ENCODE data around the gene KRTAP29-1.

The KRTAP29-1 gene

DNA sequence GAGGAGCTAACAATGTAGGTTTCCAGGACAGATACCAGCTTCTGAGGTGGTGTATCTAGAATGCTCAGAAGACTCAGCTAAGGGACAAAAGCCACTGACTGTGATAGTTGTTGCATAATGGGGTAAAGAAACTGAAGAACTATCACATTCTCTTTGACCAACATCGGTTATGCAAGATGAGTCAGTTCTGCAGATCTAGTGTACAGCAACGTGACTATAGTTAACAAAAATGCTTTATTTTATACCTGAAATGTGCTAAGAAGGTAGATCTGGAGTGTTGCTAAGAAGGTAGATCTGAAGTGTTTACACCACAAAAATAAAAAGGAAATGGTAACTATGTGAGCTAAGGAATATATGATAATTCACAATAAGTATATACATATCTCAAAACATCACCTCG is 34.9 kb downstream of the KRTAP29-1 start:
- no peaks in the 10 kb centered on the region for H3K9me3 ChIP-seq (ENCODE audit: insufficient read depth, low read length, severe bottlenecking)
- H3K27me3 ChIP-seq (ENCODE audit: insufficient read depth, low read length, poor library complexity): peaks cover 10% of the 10 kb centered on the region
- H3K9ac ChIP-seq (ENCODE audit: low read depth, low read length): no peak overlapping the region
- no peak overlapping the region for H3K4me2 ChIP-seq (ENCODE audit: insufficient read depth, low read length)
- H3K79me2 ChIP-seq (ENCODE audit: insufficient read depth, low read length): no peaks in the 10 kb centered on the region
- no peak overlapping the region for H3K27ac ChIP-seq (ENCODE audit: low read length)
- no peak for DNase-seq
- no peaks in the 10 kb centered on the region for H3K4me1 ChIP-seq (ENCODE audit: insufficient read depth, low read length)
- no peak for ATAC-seq (ENCODE audit: insufficient read depth, low read depth)
- TF ChIP-seq, protein P1, sequence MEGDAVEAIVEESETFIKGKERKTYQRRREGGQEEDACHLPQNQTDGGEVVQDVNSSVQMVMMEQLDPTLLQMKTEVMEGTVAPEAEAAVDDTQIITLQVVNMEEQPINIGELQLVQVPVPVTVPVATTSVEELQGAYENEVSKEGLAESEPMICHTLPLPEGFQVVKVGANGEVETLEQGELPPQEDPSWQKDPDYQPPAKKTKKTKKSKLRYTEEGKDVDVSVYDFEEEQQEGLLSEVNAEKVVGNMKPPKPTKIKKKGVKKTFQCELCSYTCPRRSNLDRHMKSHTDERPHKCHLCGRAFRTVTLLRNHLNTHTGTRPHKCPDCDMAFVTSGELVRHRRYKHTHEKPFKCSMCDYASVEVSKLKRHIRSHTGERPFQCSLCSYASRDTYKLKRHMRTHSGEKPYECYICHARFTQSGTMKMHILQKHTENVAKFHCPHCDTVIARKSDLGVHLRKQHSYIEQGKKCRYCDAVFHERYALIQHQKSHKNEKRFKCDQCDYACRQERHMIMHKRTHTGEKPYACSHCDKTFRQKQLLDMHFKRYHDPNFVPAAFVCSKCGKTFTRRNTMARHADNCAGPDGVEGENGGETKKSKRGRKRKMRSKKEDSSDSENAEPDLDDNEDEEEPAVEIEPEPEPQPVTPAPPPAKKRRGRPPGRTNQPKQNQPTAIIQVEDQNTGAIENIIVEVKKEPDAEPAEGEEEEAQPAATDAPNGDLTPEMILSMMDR (IDR thresholded peaks at IDR 0.05; ENCODE audit: borderline replicate concordance, extremely low read depth, low read length, poor library complexity, severe bottlenecking): no peak
- no peak for TF ChIP-seq EZH2 (IDR thresholded peaks at IDR 0.05; ENCODE audit: borderline replicate concordance, low read depth, low read length, severe bottlenecking)
- no peaks in the 10 kb centered on the region for H3K36me3 ChIP-seq (ENCODE audit: insufficient read depth, low read length)
- no peak overlapping the region for H3K4me3 ChIP-seq (ENCODE audit: low read depth in 1 of 2, low read length in 2 of 2)
- no peaks in the 10 kb centered on the region for H4K20me1 ChIP-seq (ENCODE audit: insufficient read depth, low read length)
- H2AFZ ChIP-seq (ENCODE audit: low read depth, low read length): no peak overlapping the region

DNA sequence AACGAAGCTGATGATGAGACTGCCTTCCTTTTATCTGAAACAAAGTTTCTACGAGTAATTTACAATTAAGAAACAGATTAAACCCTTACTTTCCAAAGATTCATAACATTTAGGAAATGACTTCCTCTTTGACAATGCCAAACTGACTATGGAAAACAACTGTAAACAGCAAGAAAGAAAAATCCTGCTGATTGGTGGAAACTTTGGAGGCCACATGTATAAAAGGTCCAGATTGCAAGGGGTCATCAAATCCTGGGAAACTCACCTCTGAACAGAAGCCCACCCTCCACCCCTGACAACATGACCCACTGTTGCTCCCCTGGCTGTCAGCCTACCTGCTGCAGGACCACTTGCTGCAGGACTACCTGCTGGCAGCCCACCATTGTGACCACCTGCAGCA is 37.6 kb downstream of the KRTAP29-1 start, which contains the start of gene KRTAP9-6:
Gene KRTAP9-6, plus strand, starts transcription at position 301 of the 400 bp plus-strand sequence. Its CDS starts 0 bp downstream, at position 301.
- ATAC-seq (ENCODE audit: insufficient read depth, low read depth) (no peak), DNase-seq (no peak)
- Histone ChIP-seq H3K4me3 (ENCODE audit: low read depth in 1 of 2, low read length in 2 of 2) (no peak within 1 kb of the TSS), H3K27ac (ENCODE audit: low read length) (no peak within 1 kb of the TSS), H2AFZ (ENCODE audit: low read depth, low read length) (no peak within 1 kb of the TSS), H4K20me1 (ENCODE audit: insufficient read depth, low read length) (no peaks in the 10 kb centered on the region), H3K4me2 (ENCODE audit: insufficient read depth, low read length) (no peak within 1 kb of the TSS), H3K36me3 (ENCODE audit: insufficient read depth, low read length) (no peaks in the 10 kb centered on the region), H3K27me3 (ENCODE audit: insufficient read depth, low read length, poor library complexity) (peaks cover 13% of the 10 kb centered on the region), H3K4me1 (ENCODE audit: insufficient read depth, low read length) (no peaks in the 10 kb centered on the region), H3K9ac (ENCODE audit: low read depth, low read length) (no peak within 1 kb of the TSS), H3K9me3 (ENCODE audit: insufficient read depth, low read length, severe bottlenecking) (no peaks in the 10 kb centered on the region), H3K79me2 (ENCODE audit: insufficient read depth, low read length) (no peaks in the 10 kb centered on the region)
- no peak for TF ChIP-seq EZH2 (IDR thresholded peaks at IDR 0.05; ENCODE audit: borderline replicate concordance, low read depth, low read length, severe bottlenecking)
- TF ChIP-seq, protein P1 (IDR thresholded peaks at IDR 0.05; ENCODE audit: borderline replicate concordance, extremely low read depth, low read length, poor library complexity, severe bottlenecking): no peak

DNA sequence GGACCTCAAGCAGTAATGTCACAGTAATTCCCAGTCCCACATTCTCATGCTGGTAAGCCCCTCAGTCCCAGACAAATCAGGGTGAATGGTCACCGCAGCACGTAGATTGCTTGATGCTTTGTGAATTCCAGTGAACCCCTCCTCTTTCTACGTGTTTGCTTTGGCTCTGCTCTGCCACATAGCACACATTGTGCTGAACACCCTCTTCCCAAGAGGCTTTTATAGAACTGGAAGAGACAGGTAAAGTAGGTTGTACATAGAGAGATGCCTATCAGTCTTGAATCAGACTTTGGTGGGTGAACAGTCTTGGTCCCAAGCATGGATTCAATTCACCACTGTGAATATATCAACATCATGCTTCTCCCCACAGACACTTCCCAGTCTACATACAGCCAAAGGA is 38.1 kb downstream of the KRTAP29-1 start:
- H3K4me1 ChIP-seq (ENCODE audit: insufficient read depth, low read length): no peaks in the 10 kb centered on the region
- no peak overlapping the region for H3K9ac ChIP-seq (ENCODE audit: low read depth, low read length)
- no peak overlapping the region for H3K4me2 ChIP-seq (ENCODE audit: insufficient read depth, low read length)
- TF ChIP-seq, protein P1 (IDR thresholded peaks at IDR 0.05; ENCODE audit: borderline replicate concordance, extremely low read depth, low read length, poor library complexity, severe bottlenecking): no peak
- H4K20me1 ChIP-seq (ENCODE audit: insufficient read depth, low read length): no peaks in the 10 kb centered on the region
- H3K27me3 ChIP-seq (ENCODE audit: insufficient read depth, low read length, poor library complexity): peaks cover 13% of the 10 kb centered on the region
- DNase-seq: no peak
- no peak overlapping the region for H3K4me3 ChIP-seq (ENCODE audit: low read depth in 1 of 2, low read length in 2 of 2)
- ATAC-seq (ENCODE audit: insufficient read depth, low read depth): no peak
- H3K36me3 ChIP-seq (ENCODE audit: insufficient read depth, low read length): no peaks in the 10 kb centered on the region
- no peaks in the 10 kb centered on the region for H3K79me2 ChIP-seq (ENCODE audit: insufficient read depth, low read length)
- H2AFZ ChIP-seq (ENCODE audit: low read depth, low read length): no peak overlapping the region
- no peaks in the 10 kb centered on the region for H3K9me3 ChIP-seq (ENCODE audit: insufficient read depth, low read length, severe bottlenecking)
- H3K27ac ChIP-seq (ENCODE audit: low read length): no peak overlapping the region

DNA sequence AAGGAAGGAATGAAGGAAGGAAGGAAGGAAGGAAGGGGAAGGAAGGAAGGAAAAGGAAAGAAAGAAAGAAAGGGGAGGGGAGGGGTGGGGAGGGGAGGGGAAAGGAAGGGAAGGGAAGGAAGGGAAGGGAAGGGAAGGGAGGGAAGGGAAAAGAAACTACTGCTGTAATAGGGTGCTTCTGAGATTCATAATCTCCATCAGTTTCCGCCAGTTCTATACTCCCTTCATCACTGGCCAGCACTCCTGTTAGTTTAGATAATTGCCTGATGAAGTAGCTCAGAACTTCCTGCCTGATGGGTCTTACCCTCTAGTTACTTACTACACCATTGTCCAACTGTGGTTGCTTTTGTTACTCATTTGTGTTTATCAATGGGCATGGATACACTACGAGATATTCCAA is 39.4 kb downstream of the KRTAP29-1 start:
- Histone ChIP-seq H3K9ac (ENCODE audit: low read depth, low read length) (no peak overlapping the region), H4K20me1 (ENCODE audit: insufficient read depth, low read length) (no peaks in the 10 kb centered on the region), H3K27ac (ENCODE audit: low read length) (no peak overlapping the region), H3K27me3 (ENCODE audit: insufficient read depth, low read length, poor library complexity) (peaks cover 13% of the 10 kb centered on the region), H3K4me2 (ENCODE audit: insufficient read depth, low read length) (no peak overlapping the region), H3K79me2 (ENCODE audit: insufficient read depth, low read length) (no peaks in the 10 kb centered on the region), H3K4me1 (ENCODE audit: insufficient read depth, low read length) (no peaks in the 10 kb centered on the region), H3K4me3 (ENCODE audit: low read depth in 1 of 2, low read length in 2 of 2) (no peak overlapping the region), H3K9me3 (ENCODE audit: insufficient read depth, low read length, severe bottlenecking) (no peaks in the 10 kb centered on the region), H3K36me3 (ENCODE audit: insufficient read depth, low read length) (no peaks in the 10 kb centered on the region), H2AFZ (ENCODE audit: low read depth, low read length) (no peak overlapping the region)
- no peak for ATAC-seq (ENCODE audit: insufficient read depth, low read depth)
- no peak for DNase-seq
- TF ChIP-seq, protein P1 (IDR thresholded peaks at IDR 0.05; ENCODE audit: borderline replicate concordance, extremely low read depth, low read length, poor library complexity, severe bottlenecking): no peak
- no peak for TF ChIP-seq EZH2 (IDR thresholded peaks at IDR 0.05; ENCODE audit: borderline replicate concordance, low read depth, low read length, severe bottlenecking)

All from DND-41 (cell line).